NCI-H748 (cell line): Measurements from ENCODE around the gene RBPMS2.
A peak's percentile ranks its signal among the peaks of the same experiment; 100 is the strongest.

Source experiments
- DNase-seq: peaks from one replicate; lab custom pipeline; 2025; ENCODE audit not compliant: unreplicated experiment; lab: John Stamatoyannopoulos, UW

Gene RBPMS2

DNA sequence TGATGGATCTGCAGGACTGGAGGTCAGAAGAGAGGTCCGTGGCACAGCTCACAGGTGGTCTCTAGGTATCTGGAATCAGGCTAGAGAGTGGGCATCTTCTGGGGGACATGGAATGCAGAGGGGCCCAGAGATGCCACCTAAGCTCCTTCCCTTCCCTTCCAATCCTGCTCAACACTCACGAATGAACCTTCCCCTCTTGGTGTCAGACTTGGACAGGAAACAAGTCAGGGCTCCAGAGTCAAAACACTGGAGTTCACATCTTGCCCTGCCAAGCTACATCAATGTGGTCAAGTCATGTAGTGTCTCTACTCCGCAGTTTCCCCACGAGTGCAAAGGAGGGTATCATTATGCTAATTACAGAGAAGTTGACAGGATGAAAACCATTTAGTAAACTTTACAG lies 16.0 kb upstream of the RBPMS2 start:
- DNase-seq, result no peak

DNA sequence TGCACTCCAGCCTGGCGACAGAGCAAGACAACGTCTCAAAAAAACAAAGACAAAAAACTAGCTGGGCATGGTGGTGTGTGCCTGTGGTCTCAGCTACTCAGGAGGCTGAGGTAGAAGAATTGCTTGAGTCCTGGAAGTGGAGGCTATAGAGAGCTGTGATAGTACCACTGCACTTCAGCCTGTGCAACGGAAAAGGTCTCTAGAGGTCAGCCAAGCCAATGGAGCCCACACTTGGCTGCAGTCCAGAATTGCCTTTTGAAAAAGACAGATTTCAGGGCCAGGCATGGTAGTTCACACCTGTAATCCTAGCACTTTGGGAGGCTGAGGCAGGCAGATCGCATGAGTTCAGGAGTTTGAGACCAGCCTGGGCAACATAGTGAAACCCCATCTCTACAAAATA lies 8.4 kb upstream of the RBPMS2 start:
- no peak for DNase-seq

DNA sequence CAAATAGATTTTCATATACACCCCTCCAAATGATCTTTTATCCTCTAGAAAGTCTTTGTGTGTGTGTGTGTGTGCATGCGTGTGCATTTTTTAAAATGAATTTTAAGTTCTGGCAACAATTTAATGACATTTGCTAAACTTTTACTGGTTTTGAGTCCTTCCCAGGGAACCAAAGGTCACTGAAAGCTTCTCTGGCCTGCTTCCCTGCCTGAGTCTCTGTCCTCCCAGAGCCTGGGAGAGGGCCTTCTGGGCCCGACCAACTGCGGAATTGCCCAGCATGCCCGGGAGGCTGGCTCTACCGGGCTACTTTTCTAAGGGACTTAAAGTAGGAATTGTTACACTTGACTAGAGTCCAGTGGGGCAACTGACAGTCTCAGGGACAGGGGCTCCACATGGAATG lies 7.4 kb upstream of the RBPMS2 start:
- no peak for DNase-seq

- no peak for DNase-seq
Observed at GRCh38 chr15:64781299-64781698, 5.9 kb upstream of the RBPMS2 start.

DNA sequence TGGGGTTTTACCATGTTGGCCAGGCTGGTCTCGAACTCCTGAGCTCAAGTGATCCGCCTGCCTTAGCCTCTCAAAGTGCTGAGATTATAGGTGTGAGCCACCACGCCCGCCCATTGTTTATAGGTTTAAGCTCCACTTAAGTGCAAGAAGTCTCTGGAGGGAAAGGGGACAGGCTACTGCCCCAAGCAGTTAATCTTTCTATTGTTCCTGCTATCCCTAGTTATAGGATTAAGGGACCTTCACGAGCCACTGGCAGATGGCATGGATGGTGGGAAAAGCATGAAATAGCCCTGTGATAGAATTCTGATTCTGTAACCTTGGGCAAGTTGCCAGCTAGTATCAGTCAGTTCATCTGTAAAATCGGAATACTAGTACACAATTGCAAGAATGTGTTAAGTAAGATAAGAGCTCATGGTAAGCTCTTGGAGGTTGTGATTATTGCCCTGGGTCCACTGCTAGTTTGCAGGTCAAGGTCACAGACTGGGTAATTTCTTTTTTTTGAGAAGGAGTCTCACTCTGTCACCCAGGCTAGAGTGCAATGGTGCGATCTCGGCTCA lies 5.3 kb upstream of the RBPMS2 start:
- DNase-seq, result no peak

DNA sequence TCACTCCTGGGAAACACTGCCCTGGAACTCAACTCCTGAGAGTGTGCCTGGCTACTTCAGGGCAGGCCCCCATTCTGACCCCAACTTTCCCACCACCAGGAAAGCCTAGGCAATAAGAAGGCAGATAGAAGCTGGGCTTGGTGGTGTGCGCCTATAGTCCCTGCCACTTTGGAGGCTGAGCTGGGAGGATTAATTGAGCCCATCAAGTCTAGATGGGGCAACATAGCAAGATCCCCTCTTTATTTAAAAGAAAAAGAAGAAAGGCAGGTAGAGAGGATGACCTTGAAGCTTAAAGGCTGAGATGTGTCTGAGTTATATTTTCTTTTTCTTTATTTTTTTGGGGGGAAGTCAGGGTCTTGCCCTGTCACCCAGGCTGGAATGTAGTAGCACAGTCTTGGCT lies 4.2 kb upstream of the RBPMS2 start:
- DNase-seq, result no peak

GRCh38 chr15:64779024-64779423 lies 3.6 kb upstream of the RBPMS2 start:
- no peak for DNase-seq

- DNase-seq, result no peak
Observed at GRCh38 chr15:64776402-64776786, 1.0 kb upstream of the RBPMS2 start.

DNA sequence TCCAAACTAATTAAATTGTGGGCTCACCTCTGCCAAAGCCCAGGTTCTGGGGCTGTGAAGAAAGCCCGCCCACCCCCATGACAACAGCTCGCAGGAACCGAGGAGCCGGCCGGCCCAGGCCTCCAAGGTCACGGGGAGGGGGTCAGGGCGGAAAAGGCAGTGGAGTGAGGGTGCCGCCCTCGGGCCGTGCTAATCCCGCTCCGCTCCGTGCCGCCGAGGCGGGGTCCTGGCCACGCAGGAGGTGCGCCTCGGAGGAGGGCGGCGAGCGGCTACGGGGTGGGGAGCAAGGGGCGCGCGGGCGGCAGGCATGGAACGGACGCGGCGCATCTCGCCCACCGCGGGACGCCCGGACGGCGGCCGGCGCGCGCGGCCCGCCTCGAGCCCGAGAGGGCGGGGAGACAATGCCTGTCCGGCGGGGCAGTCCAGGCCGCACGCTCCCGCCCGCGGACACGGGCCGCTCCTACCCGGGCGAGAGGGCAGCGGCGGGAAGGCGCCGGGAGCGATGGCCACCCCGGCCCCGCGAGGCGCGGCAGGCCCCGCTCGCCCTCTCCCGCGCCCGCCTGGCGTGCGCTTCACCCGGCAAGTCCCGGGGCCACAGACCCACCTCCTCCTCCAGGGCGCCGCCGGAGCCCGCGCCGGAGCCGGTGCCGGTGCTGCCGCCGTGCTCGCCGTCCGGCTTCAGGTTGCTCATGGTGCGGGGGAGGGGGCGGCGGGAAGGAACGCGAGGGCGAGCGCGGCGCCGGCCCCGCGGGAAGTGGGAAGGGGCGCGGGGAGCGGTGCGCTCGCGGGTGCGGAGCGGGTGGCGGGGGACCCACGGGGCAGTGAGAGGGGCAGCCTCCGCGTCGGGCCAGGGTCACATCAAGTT lies 528 bp downstream of the RBPMS2 start:
- peak; percentile 47 for DNase-seq

DNA sequence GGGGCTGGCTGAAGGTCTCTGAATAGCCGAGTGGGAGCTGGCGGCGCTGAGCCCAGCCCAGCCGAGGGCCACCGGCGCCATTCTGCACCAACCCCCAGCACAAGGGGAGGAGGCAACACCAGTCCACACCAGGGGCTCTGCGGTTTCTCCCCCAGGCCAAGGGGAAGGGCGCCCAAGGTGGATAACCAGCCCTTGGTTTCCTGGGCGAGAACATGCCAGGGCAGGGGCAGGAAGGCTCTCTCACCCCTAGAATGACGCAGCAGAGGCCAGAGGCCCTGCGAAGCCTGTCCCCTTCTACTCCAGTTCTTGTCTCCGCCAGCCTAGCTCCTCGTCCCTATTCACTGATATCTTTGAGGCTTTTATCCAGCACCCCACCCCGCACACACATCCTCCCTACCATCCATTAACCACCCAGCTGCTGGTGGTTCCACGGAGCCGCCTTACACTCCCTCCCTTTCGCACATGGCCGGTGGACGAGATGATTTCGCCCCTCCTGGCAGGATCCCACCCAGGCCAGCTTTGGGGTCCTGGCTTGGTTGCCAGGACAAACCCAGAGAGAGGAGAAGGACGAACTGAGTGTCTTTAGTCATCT lies 1.3 kb downstream of the RBPMS2 start:
- no peak for DNase-seq

DNA sequence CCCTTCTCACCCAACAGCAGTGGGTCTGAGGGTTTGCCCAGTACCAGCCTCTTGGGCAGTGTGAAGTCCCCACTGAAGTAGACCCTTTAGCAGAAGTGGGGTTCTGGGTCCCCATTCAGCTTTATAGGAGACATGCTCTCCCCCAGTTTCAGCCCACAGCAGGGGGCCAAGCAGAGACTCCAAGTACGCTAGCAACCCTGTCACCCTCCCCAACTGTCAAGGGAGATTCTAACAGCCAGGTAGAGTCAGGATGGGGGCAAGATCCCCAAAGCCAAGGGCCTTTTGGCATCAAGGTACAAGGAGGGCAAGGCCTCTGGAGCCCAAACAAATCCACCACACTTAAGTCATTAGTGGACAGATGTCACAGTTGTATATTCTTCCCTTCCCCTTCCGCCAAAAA lies 1.8 kb downstream of the RBPMS2 start:
- DNase-seq, result no peak

DNA sequence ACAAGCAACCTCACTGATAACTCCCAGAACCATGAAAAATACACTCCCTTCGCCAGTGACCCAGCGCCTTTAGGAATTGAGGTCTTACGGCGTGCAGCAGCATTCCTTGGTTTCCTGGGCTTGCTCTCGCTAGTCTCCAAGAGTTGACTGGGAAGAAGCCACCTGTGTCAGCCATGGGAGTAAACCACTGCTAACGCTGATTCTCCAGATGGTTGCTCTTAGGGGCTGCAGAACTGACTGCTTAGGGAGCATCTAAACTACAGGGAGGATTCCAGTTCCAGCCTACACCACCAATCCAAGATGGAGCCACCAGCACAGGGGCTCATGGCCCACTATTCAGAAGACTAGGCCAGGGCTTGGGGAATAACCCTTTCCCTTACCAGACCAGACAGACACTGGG lies 2.4 kb downstream of the RBPMS2 start:
- no peak for DNase-seq

DNA sequence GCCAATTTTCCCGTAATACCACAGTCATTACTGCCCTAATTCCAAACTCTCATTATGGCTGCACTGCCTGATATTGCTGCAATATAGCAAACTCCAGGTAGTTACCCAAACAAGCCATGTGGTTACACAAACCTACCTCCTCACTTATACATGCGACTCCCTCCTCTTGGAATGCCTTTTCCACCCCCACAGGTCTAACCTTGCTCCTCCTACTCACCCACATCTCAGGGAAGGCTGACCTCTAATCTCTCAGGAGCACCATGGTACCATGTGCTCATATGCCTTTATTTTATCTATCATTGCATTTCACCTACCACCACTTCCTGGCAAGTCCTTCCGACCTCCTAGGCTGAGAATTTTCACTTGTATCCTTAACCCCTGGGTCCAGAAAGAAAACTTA lies 2.9 kb downstream of the RBPMS2 start:
- no peak for DNase-seq

DNA sequence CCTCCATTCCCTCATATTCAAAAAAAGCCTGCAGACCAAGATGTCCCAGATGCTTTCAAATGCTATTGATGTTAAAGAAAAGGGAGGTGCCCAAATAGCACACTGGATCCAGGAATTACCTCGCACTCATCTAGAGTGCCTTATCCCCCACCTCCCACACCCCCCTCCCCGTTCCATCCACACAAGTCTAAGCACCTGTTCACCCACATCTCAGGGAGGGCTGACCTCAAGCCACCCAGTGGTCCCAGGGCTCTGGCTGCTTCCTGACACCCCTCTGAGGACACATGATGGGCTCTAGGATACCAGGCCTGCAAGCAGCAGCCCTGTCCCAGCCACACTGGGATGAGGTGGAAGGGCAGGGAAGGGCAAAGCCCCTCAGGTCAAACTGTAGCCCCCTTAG lies 4.8 kb downstream of the RBPMS2 start:
- DNase-seq, result no peak

GRCh38 chr15:64767203-64767602 lies 8.2 kb downstream of the RBPMS2 start:
- DNase-seq, result no peak

DNA sequence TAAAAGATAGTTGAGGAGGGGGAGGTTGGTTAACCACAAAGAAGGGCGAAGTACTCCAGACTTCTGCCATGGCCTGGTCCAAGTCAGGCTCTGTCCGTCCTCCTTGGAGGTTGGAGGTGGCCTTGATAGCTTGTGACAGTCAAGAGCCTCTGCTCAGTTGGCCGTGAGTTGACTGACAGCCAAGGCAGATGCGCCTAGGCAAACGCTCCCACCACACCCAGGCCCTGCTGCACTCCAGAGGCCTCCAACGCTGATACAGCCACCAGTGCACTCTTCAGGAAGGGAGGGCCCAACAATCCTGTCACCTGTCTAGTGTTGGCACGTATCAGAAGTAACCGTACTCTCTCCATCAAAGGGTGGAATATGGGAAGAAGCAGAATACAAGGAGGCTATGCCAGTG lies 9.3 kb downstream of the RBPMS2 start:
- DNase-seq, result peak; percentile 8

GRCh38 chr15:64763874-64764273 lies 11.5 kb downstream of the RBPMS2 start:
- DNase-seq, result no peak

- DNase-seq, result no peak
Observed at GRCh38 chr15:64763462-64763861, 11.9 kb downstream of the RBPMS2 start.

- DNase-seq, result no peak
Observed at GRCh38 chr15:64763021-64763420, 12.4 kb downstream of the RBPMS2 start.

- no peak for DNase-seq
Observed at GRCh38 chr15:64762546-64762945, 12.8 kb downstream of the RBPMS2 start.

GRCh38 chr15:64761156-64761555 lies 14.2 kb downstream of the RBPMS2 start:
- no peak for DNase-seq

- no peak for DNase-seq
Observed at GRCh38 chr15:64760056-64760455, 15.3 kb downstream of the RBPMS2 start.
